Measurements from ENCODE around the gene ABAT. TPM values are rescaled to one million over a fixed set of nuclear protein-coding genes. Genes with fewer than 3 reads are reported as not detected.
A peak's percentile ranks its signal among the peaks of the same experiment; 100 is the strongest.

The ABAT gene
- total RNA-seq, 2 experiments from 2014 or later, result 2.0 to 6.7 TPM

DNA sequence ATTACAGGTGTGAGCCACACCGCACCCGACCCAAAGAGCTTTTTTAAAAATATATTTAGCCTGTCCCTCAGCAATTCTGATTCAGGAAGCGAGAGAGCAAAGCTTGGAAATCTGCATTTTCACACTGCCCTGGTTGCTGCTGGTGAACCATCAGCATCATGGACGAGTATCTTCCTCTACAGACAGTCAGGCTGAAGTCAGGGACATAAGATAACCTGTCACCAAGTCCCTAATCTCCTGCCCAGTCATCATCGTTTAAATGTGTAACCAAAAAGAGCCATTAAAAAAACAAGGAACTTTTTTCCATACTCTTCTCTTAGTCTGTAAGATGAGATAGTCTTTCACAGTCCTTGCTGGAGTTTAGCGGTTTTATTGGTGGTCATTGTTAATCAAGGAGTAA lies 129.9 kb downstream of the ABAT start:
- CTCF ChIA-PET (ENCODE audit: unreplicated experiment), result no interaction called here
- H3K36me3 ChIP-seq (ENCODE audit: insufficient read depth, low read length), result peaks cover 98% of the 10 kb centered on the region
- no peaks in the 10 kb centered on the region for H3K9me2 ChIP-seq (ENCODE audit: insufficient read depth, low read length)

DNA sequence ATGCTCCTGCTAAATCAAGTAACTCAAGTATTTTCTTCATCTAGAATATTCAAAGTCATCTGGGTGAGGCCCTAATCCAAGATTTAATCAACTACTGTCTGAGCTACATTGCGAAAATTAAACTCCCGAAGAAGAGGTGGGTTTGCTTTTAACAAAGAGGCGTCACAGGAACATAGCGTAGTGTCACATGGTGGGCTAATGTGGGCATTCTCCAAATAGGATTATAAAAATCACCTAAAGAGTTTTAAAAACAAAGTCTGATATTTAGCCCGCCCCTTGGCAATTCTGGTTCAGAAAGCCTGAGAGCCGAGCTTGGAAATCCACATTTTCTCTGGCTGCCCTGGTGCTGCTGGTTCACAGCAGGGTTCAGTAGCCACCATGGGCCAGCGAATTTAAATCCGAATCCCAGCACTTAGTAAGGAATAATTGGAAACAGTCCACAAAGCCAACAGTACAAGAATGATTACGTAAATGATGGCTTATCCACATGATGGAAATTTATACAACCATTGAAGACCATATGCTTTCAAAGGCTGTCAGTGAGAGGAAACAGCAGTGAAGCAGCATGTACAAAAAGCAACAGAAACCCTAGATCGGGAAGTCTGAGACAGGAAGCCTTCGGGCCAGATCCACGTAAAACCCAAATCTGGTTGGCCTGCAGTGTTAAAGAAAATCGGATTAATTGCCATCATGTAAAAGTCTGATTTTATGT lies 132.0 kb downstream of the ABAT start:
- TSS peak; percentile 0 for BruUV-seq (replicated peaks)
- peaks cover 16% of the 10 kb centered on the region; the same call in 1 of the 2 replicates for H3K79me2 ChIP-seq (ENCODE audit: insufficient read depth, low read depth, low read length)
- H3K36me3 ChIP-seq (ENCODE audit: insufficient read depth, low read length), result peaks cover 98% of the 10 kb centered on the region
- H3K27ac ChIP-seq (ENCODE audit: low read depth, low read length, poor library complexity, severe bottlenecking), result no peak overlapping the region
- intact Hi-C loops (cut with micrococcal nuclease; ENCODE audit: unreplicated experiment), result no loop called here
- H3K4me1 ChIP-seq (ENCODE audit: insufficient read depth, low read length, poor library complexity, severe bottlenecking), result no peaks in the 10 kb centered on the region
- no peaks in the 10 kb centered on the region for H3K9me2 ChIP-seq (ENCODE audit: insufficient read depth, low read length)
- H3K4me3 ChIP-seq (ENCODE audit: low read depth, low read length, poor library complexity, severe bottlenecking), result no peak overlapping the region
- CTCF ChIA-PET (ENCODE audit: unreplicated experiment), result no interaction called here
- no peak overlapping the region for H3K4me2 ChIP-seq (ENCODE audit: low read length)
- POLR2A ChIA-PET, result interaction anchor here (0.6 kb wide), 1 partner anchor 34 kb away, joined by 3 read pairs; no protein-coding TSS in a partner anchor
- no peaks in the 10 kb centered on the region for H4K20me1 ChIP-seq (ENCODE audit: insufficient read depth, low read length)
- no peak overlapping the region for H2AFZ ChIP-seq (ENCODE audit: low read length)
- TF ChIP-seq EZH2phosphoT487 (IDR thresholded peaks at IDR 0.05; ENCODE audit: borderline replicate concordance, low read depth, low read length), result no peak
- TF ChIP-seq, protein P1, sequence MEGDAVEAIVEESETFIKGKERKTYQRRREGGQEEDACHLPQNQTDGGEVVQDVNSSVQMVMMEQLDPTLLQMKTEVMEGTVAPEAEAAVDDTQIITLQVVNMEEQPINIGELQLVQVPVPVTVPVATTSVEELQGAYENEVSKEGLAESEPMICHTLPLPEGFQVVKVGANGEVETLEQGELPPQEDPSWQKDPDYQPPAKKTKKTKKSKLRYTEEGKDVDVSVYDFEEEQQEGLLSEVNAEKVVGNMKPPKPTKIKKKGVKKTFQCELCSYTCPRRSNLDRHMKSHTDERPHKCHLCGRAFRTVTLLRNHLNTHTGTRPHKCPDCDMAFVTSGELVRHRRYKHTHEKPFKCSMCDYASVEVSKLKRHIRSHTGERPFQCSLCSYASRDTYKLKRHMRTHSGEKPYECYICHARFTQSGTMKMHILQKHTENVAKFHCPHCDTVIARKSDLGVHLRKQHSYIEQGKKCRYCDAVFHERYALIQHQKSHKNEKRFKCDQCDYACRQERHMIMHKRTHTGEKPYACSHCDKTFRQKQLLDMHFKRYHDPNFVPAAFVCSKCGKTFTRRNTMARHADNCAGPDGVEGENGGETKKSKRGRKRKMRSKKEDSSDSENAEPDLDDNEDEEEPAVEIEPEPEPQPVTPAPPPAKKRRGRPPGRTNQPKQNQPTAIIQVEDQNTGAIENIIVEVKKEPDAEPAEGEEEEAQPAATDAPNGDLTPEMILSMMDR (conservative IDR thresholded peaks at IDR 0.05; ENCODE audit: low read length), result no peak
- H3K9me3 ChIP-seq (ENCODE audit: low read length), result no peaks in the 10 kb centered on the region
- DNase-seq (ENCODE audit: low spot score), result no peak

More for the DNA sequence above, 129.9 kb downstream of the ABAT start:
- H3K79me2 ChIP-seq (ENCODE audit: insufficient read depth, low read depth, low read length), result peaks cover 37% of the 10 kb centered on the region
- POLR2A ChIA-PET, result interaction anchor here (0.6 kb wide), 2 partner anchors 330 to 393 kb away, joined by 4 to 5 read pairs; no protein-coding TSS in a partner anchor
- no TSS peak for BruUV-seq (replicated peaks)
- peaks cover 5% of the 10 kb centered on the region; the same call in 1 of the 2 replicates for H4K20me1 ChIP-seq (ENCODE audit: insufficient read depth, low read length)
- no peak overlapping the region for H3K4me3 ChIP-seq (ENCODE audit: low read depth, low read length, poor library complexity, severe bottlenecking)
- intact Hi-C loops (cut with micrococcal nuclease; ENCODE audit: unreplicated experiment), result no loop called here
- no peak overlapping the region for H3K27ac ChIP-seq (ENCODE audit: low read depth, low read length, poor library complexity, severe bottlenecking)
- no peak overlapping the region for H2AFZ ChIP-seq (ENCODE audit: low read length)
- DNase-seq (ENCODE audit: low spot score), result no peak
- H3K9me3 ChIP-seq (ENCODE audit: low read length), result no peaks in the 10 kb centered on the region
- peaks cover 15% of the 10 kb centered on the region for H3K4me1 ChIP-seq (ENCODE audit: insufficient read depth, low read length, poor library complexity, severe bottlenecking)
- no peak for TF ChIP-seq EZH2phosphoT487 (IDR thresholded peaks at IDR 0.05; ENCODE audit: borderline replicate concordance, low read depth, low read length)
- TF ChIP-seq, protein P1 (conservative IDR thresholded peaks at IDR 0.05; ENCODE audit: low read length), result no peak
- H3K4me2 ChIP-seq (ENCODE audit: low read length), result no peak overlapping the region

DNA sequence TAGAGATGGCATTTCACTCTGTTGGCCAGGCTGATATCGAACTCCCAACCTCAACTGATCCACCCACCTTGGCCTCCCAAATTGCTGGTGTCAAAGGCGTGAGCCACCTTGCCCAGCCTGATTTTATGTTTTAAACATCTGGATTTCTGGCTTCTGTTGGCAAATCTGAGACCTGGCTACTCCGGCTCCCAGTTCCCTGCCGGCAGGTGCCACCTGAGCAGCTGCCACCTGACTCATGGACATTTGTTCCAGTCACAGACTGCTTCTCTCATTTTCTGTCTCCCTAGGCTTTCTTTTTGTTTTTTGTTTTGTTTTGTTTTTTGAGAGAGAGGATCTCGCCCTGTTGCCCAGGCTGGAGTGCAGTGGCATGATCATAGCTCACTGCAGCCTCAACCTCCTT lies 132.8 kb downstream of the ABAT start:
- CTCF ChIA-PET (ENCODE audit: unreplicated experiment), result no interaction called here
- no peak for TF ChIP-seq EZH2phosphoT487 (IDR thresholded peaks at IDR 0.05; ENCODE audit: borderline replicate concordance, low read depth, low read length)
- TF ChIP-seq, protein P1 (conservative IDR thresholded peaks at IDR 0.05; ENCODE audit: low read length), result no peak
- Histone ChIP-seq H3K9me2 (ENCODE audit: insufficient read depth, low read length) (no peaks in the 10 kb centered on the region), H3K36me3 (ENCODE audit: insufficient read depth, low read length) (peaks cover 98% of the 10 kb centered on the region), H3K4me1 (ENCODE audit: insufficient read depth, low read length, poor library complexity, severe bottlenecking) (no peaks in the 10 kb centered on the region), H2AFZ (ENCODE audit: low read length) (no peak overlapping the region), H3K9me3 (ENCODE audit: low read length) (no peaks in the 10 kb centered on the region), H3K4me2 (ENCODE audit: low read length) (no peak overlapping the region), H3K4me3 (ENCODE audit: low read depth, low read length, poor library complexity, severe bottlenecking) (no peak overlapping the region), H3K79me2 (ENCODE audit: insufficient read depth, low read depth, low read length) (peaks cover 12% of the 10 kb centered on the region; the same call in 1 of the 2 replicates), H3K27ac (ENCODE audit: low read depth, low read length, poor library complexity, severe bottlenecking) (no peak overlapping the region), H4K20me1 (ENCODE audit: insufficient read depth, low read length) (no peaks in the 10 kb centered on the region)
- no TSS peak for BruUV-seq (replicated peaks)
- POLR2A ChIA-PET, result interaction anchor here (0.6 kb wide), 1 partner anchor 33 kb away, joined by 3 read pairs; no protein-coding TSS in a partner anchor
- intact Hi-C loops (cut with micrococcal nuclease; ENCODE audit: unreplicated experiment), result no loop called here
- no peak for DNase-seq (ENCODE audit: low spot score)

Measured in OCI-LY7 (cell line).